HG03520 (cell line): ENCODE data around the gene KLHL29.

Experiments
- ATAC-seq: cut with Tn5 transposase; IDR thresholded peaks from one replicate; pipeline ENCODE4 v1.9.1; 2021; ENCODE audit warnings: mild to moderate bottlenecking, moderate library complexity; ENCODE audit not compliant: unreplicated experiment

KLHL29 gene

GRCh38 chr2:23420840-23421476 lies 36.0 kb downstream of the KLHL29 start:
- no peak for ATAC-seq

- ATAC-seq: no peak
Observed at GRCh38 chr2:23422089-23423061, 37.4 kb downstream of the KLHL29 start.

GRCh38 chr2:23423062-23423872 lies 38.3 kb downstream of the KLHL29 start:
- no peak for ATAC-seq

GRCh38 chr2:23423873-23424680 lies 39.1 kb downstream of the KLHL29 start:
- no peak for ATAC-seq

- ATAC-seq: no peak
Observed at GRCh38 chr2:23425338-23425871, 40.4 kb downstream of the KLHL29 start.

- ATAC-seq: no peak
Observed at GRCh38 chr2:23425885-23426262, 40.9 kb downstream of the KLHL29 start.

- no peak for ATAC-seq
Observed at GRCh38 chr2:23426263-23426905, 41.4 kb downstream of the KLHL29 start.

- no peak for ATAC-seq
Observed at GRCh38 chr2:23427350-23427749, 42.4 kb downstream of the KLHL29 start.

GRCh38 chr2:23427976-23428375 lies 43.0 kb downstream of the KLHL29 start:
- ATAC-seq: no peak

GRCh38 chr2:23429036-23429435 lies 44.1 kb downstream of the KLHL29 start:
- no peak for ATAC-seq

GRCh38 chr2:23430263-23430662 lies 45.3 kb downstream of the KLHL29 start:
- ATAC-seq: no peak

GRCh38 chr2:23432531-23432930 lies 47.6 kb downstream of the KLHL29 start:
- ATAC-seq: no peak

GRCh38 chr2:23433282-23433681 lies 48.3 kb downstream of the KLHL29 start:
- ATAC-seq: no peak

- no peak for ATAC-seq
Observed at GRCh38 chr2:23434721-23435121, 49.7 kb downstream of the KLHL29 start.

- ATAC-seq: no peak
Observed at GRCh38 chr2:23435250-23436035, 50.5 kb downstream of the KLHL29 start.

GRCh38 chr2:23436346-23437098 lies 51.5 kb downstream of the KLHL29 start:
- ATAC-seq: no peak

GRCh38 chr2:23441414-23441813 lies 56.4 kb downstream of the KLHL29 start:
- ATAC-seq: no peak

GRCh38 chr2:23445450-23445868 lies 60.5 kb downstream of the KLHL29 start:
- ATAC-seq: peak; percentile 29
